Measurements from ENCODE around the gene CCNT1. TPM values are rescaled to one million over a fixed set of nuclear protein-coding genes. Genes with fewer than 3 reads are reported as not detected.
A peak's percentile ranks its signal among the peaks of the same experiment; 100 is the strongest.

The CCNT1 gene
- total and polyA plus RNA-seq, 10 of the 15 experiments (the other 5 are each of a cell fraction or from before 2014, with no cell fraction given): 6.3 to 37.3 (median 20.0) TPM

DNA sequence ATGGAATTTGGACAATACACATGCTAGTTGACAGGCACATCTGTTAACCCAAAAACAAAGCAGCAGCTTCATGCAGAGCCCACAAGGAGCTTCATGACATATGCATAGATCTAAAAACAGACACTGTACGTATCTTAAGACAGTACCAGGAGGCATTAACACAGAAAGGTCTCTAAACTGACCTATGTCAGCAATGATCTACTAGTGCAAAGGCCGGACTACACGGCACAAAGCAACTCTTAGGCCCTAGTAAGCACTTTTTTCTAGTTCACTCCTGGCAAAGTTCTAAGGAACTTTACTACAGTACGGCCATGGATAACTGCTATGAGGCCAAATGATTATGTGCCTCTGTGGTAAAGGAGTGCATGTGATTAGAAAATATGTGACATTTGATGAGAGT, 26.1 kb downstream of the CCNT1 start (continued):
- TF ChIP-seq, protein P1, sequence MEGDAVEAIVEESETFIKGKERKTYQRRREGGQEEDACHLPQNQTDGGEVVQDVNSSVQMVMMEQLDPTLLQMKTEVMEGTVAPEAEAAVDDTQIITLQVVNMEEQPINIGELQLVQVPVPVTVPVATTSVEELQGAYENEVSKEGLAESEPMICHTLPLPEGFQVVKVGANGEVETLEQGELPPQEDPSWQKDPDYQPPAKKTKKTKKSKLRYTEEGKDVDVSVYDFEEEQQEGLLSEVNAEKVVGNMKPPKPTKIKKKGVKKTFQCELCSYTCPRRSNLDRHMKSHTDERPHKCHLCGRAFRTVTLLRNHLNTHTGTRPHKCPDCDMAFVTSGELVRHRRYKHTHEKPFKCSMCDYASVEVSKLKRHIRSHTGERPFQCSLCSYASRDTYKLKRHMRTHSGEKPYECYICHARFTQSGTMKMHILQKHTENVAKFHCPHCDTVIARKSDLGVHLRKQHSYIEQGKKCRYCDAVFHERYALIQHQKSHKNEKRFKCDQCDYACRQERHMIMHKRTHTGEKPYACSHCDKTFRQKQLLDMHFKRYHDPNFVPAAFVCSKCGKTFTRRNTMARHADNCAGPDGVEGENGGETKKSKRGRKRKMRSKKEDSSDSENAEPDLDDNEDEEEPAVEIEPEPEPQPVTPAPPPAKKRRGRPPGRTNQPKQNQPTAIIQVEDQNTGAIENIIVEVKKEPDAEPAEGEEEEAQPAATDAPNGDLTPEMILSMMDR (IDR thresholded peaks at IDR 0.05 in 2 of 3, conservative IDR thresholded peaks at IDR 0.05 in 1 of 3; ENCODE audit: control insufficient read depth in 2 of 3, extremely low read depth in 1 of 3, insufficient read depth in 1 of 3, low read depth in 3 of 3, low read length in 3 of 3): no peak
- TF ChIP-seq SRF (IDR thresholded peaks at IDR 0.05; ENCODE audit: low read depth in 2 of 2, low read length in 2 of 2) (no peak), EGR1 (IDR thresholded peaks at IDR 0.05; ENCODE audit: borderline replicate concordance in 1 of 2, low read depth in 2 of 2, low read length in 2 of 2) (no peak)
- TF ChIP-seq, protein P2, sequence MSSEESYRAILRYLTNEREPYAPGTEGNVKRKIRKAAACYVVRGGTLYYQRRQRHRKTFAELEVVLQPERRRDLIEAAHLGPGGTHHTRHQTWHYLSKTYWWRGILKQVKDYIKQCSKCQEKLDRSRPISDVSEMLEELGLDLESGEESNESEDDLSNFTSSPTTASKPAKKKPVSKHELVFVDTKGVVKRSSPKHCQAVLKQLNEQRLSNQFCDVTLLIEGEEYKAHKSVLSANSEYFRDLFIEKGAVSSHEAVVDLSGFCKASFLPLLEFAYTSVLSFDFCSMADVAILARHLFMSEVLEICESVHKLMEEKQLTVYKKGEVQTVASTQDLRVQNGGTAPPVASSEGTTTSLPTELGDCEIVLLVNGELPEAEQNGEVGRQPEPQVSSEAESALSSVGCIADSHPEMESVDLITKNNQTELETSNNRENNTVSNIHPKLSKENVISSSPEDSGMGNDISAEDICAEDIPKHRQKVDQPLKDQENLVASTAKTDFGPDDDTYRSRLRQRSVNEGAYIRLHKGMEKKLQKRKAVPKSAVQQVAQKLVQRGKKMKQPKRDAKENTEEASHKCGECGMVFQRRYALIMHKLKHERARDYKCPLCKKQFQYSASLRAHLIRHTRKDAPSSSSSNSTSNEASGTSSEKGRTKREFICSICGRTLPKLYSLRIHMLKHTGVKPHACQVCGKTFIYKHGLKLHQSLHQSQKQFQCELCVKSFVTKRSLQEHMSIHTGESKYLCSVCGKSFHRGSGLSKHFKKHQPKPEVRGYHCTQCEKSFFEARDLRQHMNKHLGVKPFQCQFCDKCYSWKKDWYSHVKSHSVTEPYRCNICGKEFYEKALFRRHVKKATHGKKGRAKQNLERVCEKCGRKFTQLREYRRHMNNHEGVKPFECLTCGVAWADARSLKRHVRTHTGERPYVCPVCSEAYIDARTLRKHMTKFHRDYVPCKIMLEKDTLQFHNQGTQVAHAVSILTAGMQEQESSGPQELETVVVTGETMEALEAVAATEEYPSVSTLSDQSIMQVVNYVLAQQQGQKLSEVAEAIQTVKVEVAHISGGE (CRISPR knock-in tag; IDR thresholded peaks at IDR 0.05): no peak

DNA sequence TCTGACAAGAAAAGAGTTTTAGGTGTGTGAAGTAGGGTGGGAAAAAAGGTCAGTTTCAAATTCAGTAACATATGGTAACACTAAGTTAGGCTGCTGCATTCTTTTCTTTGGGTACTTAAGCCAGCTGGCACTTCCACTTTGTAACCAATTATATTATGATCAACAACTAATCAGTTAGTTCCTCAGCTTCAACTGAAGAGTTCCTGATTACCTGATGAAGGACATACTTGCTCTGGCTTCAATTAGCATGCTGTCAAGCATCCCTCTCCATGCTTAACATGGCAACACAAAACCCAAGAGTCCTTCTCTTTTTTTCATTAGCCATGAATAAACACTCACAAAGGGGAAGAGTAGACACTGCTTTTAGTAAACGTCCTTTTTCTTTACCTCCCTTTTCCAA, 27.7 kb downstream of the CCNT1 start:
- Histone ChIP-seq H3K36me3 (ENCODE audit: control insufficient read depth in 2 of 2, insufficient read depth in 2 of 2, low read length in 1 of 2) (peaks cover 7 to 19% of the 10 kb centered on the region in 2 experiments), H4K20me1 (ENCODE audit: control insufficient read depth, insufficient read depth) (no peaks in the 10 kb centered on the region), H3K27me3 (replicated peaks in 1 of 2; ENCODE audit: control insufficient read depth in 2 of 2, insufficient read depth in 2 of 2, low read length in 1 of 2) (no peaks in the 10 kb centered on the region), H3K9me3 (replicated peaks; ENCODE audit: control insufficient read depth, insufficient read depth, low read length) (no peaks in the 10 kb centered on the region), H3K4me1 (ENCODE audit: control insufficient read depth, insufficient read depth, low read length) (no peaks in the 10 kb centered on the region), H3K4me3 (no peak overlapping the region), H3K79me2 (ENCODE audit: control insufficient read depth, insufficient read depth, low read length) (no peaks in the 10 kb centered on the region), H3K9ac (ENCODE audit: control insufficient read depth, insufficient read depth, low read length) (no peak overlapping the region), H3K27ac (ENCODE audit: control insufficient read depth, insufficient read depth) (no peak overlapping the region), H3K4me2 (ENCODE audit: control insufficient read depth, insufficient read depth) (no peak overlapping the region), H2AFZ (ENCODE audit: control insufficient read depth, low read depth, low read length) (no peak overlapping the region)
- SMC1A ChIA-PET (ENCODE audit: uncharacterized antibody, unreplicated experiment): no interaction called here
- DNase-seq (ENCODE audit: low read depth, low spot score) (no peak), ATAC-seq (no peak), FAIRE-seq (peak; percentile 62)
- CTCF ChIA-PET: no interaction called here
- 40% methylated on average over 1 of the region's 1 CpG for whole genome bisulfite sequencing (ENCODE audit: insufficient coverage, insufficient replicate concordance, low lambda C conversion rate, missing lambda C conversion rate)
- in situ Hi-C loops (cut with MboI): no loop called here
- RAD21 ChIA-PET (ENCODE audit: unreplicated experiment): no interaction called here
- intact Hi-C loops (cut with micrococcal nuclease; ENCODE audit: unreplicated experiment): no loop called here
- BruUV-seq (replicated peaks): no TSS peak
- POLR2A ChIA-PET: no interaction called here
- TF ChIP-seq CEBPZ (IDR thresholded peaks at IDR 0.05; ENCODE audit: low read depth, low read length) (no peak), TAF1 (IDR thresholded peaks at IDR 0.05; ENCODE audit: borderline replicate concordance, low read depth, low read length) (no peak), MYC (IDR thresholded peaks at IDR 0.05; ENCODE audit: insufficient read depth, insufficient read length, insufficient replicate concordance, low read length, severe bottlenecking) (no peak), ZNF384 (IDR thresholded peaks at IDR 0.05; ENCODE audit: borderline replicate concordance, low read depth, low read length) (no peak), SMARCA5 (IDR thresholded peaks at IDR 0.05) (no peak)
- TF ChIP-seq, protein P3, sequence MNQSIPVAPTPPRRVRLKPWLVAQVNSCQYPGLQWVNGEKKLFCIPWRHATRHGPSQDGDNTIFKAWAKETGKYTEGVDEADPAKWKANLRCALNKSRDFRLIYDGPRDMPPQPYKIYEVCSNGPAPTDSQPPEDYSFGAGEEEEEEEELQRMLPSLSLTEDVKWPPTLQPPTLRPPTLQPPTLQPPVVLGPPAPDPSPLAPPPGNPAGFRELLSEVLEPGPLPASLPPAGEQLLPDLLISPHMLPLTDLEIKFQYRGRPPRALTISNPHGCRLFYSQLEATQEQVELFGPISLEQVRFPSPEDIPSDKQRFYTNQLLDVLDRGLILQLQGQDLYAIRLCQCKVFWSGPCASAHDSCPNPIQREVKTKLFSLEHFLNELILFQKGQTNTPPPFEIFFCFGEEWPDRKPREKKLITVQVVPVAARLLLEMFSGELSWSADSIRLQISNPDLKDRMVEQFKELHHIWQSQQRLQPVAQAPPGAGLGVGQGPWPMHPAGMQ (IDR thresholded peaks at IDR 0.05; ENCODE audit: borderline replicate concordance): no peak
